NCI-H82 treated with DMSO at 0.1 percent for 48 hours (cell line): ENCODE data around the gene IFT88.
A peak's percentile ranks its signal among the peaks of the same experiment; 100 is the strongest.

Experiments
- DNase-seq: peaks from one replicate; lab custom pipeline; 2025; ENCODE audit not compliant: unreplicated experiment; lab: John Stamatoyannopoulos, UW

IFT88 gene, protein sequence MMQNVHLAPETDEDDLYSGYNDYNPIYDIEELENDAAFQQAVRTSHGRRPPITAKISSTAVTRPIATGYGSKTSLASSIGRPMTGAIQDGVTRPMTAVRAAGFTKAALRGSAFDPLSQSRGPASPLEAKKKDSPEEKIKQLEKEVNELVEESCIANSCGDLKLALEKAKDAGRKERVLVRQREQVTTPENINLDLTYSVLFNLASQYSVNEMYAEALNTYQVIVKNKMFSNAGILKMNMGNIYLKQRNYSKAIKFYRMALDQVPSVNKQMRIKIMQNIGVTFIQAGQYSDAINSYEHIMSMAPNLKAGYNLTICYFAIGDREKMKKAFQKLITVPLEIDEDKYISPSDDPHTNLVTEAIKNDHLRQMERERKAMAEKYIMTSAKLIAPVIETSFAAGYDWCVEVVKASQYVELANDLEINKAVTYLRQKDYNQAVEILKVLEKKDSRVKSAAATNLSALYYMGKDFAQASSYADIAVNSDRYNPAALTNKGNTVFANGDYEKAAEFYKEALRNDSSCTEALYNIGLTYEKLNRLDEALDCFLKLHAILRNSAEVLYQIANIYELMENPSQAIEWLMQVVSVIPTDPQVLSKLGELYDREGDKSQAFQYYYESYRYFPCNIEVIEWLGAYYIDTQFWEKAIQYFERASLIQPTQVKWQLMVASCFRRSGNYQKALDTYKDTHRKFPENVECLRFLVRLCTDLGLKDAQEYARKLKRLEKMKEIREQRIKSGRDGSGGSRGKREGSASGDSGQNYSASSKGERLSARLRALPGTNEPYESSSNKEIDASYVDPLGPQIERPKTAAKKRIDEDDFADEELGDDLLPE

DNA sequence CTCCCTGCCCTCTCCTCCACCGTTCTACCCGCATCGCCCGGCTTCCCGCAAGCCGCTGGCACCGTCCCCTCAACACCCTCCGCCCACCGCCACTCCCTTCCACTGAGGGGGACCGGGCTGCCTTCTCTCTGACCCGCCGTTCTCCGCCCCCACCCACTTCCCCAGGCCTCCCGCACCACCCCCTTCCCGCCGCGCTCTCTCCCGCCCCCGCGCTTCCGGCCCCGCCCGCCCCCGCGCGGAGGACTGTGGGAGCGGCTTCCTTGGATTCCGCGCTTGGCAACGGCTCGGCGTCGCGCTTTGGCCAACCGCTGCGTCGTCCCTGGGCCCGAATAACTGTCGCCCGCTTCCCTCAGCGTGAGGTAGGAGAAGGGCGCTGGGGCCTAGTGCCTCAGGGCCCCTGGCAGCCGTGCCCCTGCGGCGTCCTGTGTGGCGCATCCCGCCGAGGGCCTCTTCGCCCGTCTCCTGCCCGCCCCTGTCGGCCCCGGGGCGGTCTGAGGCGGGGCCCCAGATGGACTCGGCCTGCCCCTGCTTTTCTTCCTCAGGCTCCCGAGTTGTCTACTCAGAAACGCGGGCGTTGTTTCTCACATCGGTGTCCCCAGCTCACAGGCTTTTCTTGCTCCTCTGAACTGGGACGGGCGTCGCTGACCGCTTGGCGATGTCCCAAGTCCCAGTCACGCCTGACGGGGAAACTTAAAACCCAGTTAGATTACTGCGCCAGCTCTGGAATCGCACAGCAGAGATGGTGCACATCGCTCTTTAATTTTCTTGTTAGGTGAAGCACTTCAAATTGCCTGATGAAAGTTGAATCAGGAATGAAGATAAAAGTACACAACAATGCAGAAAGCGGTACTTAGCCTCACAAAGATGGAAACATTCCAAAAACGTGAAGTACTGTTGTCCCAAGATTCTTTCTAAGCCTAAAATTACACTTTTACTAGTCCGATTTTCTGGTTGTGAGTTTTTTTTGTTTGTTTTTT is at the start of gene IFT88:
Gene IFT88 (plus strand): TSS at position 260 of the 977 bp plus-strand sequence. CDS start 7,229 bp downstream, outside the sequence.
- DNase-seq: peak; percentile 95

DNA sequence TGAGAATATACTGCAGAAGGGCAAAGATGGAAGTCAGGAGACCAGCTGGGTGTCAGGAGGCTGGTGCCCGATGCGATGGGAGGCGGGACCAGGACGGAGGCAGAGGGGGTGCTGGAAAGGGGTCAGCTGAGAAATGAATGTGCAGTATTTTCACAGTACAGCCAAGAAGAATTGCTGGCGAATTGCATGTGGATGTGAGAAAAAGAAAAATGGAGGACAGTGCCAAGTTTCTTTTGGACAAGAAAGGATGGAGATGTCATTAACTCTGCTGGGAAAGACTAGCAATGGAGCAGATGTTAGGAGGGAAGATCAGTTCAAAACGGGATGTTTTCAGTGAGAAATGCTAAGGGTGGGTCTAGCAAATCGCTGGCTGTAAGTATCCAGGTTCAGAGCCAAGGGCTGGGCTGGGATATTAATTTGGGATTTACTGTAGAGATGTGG is 48.3 kb upstream of the IFT88 start:
- DNase-seq: no peak

DNA sequence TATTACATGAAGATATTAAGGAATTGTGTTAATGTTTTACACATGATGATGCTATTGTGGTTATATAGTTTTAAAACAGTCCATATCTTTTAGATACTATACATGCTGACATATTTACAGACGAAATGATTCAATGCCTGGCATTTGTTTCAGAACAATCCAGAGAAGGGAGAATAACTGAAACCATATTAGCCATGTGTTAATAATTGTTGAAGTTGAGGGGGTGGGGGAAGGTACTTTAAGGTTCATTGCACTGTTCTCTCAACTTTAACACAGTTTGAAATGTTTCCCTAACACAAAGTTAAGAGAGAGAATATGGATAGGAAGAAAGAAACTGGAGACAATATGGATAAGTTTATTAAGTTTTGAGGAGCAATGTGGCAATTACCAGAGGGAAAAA is 47.1 kb upstream of the IFT88 start:
- no peak for DNase-seq

DNA sequence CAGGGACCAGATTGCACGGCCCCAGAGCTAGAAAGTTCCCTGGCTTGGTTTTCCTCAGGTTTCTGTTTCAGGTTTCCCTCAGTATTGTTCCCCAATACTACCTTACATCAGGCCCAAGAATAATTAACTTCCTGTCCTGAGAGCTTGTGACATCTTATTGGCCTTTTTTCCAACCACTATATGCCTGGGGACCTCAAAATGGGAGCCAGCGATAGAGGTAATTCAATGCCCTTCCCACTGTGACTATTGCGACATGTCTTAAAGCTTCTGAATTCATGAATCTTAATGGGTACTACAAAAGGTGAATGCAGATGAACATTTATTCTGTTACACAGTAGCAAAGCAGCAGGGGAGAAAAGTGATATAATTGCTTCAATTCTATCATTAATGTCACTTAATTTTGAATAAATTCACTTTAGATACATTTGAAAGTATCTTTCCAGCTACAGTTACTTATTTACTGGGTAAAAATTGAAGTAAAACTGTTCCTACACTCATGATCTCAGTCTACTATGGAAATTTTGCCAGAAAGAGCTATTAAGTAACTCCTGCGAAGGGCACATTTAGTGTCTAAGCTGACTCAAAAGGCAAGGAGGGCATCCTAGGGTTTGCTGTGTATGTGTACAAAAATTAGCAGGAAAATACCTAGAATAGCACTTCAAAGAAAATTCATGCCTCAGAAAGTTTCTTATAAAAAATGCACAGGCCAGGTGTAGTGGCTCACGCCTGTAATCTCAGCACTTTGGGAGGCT is 45.4 kb upstream of the IFT88 start:
- DNase-seq: no peak

DNA sequence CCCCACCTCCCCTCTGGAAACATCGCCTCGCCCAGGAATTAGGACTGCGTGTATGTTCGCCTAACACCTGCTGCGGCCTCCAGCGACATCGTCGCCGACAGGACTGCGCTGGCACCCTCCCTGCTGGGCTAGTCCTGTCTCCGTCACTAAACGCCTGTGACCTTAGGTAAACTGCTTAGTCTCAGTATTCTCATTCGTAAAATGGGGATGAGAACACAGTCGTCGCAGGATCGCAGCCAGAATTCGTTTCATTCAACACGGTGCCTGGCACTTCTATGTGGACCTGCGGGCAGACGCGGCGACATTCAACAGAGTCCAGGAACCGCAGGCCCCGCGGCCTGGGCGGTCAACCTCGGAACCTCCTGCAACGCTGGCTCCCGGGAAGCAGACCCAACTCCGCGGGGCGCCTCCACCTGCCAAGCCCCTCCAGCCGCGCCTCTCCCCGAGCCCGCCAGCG is 41.8 kb upstream of the IFT88 start:
- no peak for DNase-seq

DNA sequence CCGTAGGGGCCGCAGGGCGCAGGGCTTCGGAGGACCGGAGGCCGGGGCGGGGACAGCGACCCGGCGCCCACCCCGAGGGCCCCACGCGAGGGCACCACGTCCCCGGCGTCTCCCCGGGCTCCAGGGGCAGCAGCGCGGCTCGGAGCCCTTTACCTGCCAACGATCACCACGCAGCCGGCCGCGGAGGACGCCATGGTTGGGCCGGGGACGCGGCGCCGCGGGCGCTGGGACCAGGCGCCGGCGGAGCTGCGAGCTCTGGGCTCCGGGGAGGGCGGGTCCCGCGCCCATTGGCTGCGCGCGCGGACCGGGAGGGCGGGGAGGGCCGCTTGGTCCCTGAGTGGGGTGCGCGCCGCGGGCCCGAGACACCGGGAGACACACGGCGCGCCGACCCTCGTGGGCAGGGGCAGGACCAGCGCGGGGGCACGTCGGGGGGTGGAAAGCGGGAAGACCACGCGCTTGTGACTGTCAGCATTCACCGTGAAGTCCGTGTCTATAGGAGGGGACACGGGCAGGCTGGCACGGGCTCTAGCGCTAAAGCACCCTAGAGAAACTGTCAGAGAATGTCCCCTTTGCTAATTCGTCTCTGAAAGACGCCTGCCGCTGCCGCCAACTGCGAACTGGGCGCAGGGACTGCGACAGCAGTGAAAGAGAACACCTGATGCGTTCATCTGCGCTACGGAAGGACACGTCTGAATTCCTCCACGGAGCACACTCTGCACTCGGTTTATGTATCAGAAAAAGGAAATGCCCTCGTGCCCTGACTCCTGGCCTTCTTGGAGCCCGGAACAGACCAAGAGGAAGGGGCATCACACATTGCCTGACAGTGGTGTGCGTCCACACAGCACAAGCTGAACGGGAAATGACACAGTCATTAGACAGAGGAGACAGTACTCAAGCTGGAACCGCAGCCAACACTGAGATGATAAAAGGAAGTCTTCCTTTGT is 41.1 kb upstream of the IFT88 start, which contains the start of gene CRYL1:
Gene CRYL1 (minus strand): TSS at position 257 of the 944 bp plus-strand sequence. CDS start 63 bp downstream, at position 194.
- peak; percentile 35 for DNase-seq

DNA sequence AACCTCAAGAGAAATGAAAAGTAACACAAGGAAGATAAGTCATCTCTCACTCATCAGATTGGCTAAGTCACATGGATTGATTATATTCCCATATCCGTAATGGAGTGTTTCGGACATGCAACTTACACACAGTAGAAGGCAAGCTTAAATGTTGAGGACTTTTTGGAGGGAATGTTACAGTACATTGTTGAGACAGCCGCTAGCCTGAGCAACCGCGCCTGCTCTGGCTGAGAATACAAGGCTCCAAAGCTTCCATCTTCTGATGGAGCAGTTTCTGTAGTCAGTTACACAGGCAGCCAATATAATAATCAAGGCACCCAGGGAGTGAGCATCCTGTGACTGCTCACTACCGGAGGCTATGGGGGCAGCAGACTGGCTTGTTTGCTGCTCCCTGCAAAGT is 40.3 kb upstream of the IFT88 start:
- DNase-seq: no peak

DNA sequence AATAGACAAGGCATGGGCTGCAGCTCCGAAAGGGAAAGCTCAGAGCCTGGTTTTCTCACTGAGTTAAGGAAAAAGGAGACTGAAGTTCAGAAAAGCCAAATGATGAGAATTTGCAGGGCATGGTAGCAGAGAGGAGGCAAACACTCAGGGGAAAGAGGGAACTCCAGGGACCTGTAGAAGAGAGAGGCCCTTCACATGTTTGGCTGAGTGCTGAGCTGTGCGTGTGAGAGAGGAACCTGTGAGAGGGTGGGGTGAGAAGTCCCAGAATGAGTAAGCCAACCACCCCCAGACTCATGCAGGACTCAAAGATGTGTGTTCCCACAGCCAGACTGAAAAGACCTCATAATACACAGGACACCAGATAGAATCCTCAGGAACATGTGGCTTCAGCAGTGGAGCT is 38.5 kb upstream of the IFT88 start:
- no peak for DNase-seq

DNA sequence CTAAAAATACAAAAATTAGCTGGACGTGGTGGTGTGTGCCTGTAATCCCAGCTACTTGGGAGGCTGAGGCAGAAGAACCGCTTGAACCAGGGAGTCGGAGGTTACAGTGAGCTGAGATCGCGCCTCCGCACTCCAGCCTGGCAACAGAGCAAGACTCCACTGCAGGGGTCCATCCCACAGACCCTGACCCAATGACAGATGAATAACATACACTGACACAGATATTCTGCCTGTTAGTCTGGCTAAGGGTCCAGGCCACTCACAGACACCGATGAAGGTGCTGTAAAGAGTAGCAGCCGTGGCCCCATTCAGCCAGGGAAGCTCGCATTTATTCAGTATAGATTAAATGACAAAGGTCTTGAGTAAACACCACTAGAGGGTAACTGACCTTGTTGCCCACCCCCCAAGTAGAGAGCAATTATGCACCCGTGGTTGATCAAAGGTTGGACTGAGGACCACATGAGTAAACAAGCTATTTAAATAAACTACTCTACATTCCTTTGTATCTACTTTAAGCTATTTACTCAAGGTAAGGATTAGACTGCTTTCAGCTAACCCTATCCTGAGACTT is 32.8 kb upstream of the IFT88 start:
- no peak for DNase-seq

DNA sequence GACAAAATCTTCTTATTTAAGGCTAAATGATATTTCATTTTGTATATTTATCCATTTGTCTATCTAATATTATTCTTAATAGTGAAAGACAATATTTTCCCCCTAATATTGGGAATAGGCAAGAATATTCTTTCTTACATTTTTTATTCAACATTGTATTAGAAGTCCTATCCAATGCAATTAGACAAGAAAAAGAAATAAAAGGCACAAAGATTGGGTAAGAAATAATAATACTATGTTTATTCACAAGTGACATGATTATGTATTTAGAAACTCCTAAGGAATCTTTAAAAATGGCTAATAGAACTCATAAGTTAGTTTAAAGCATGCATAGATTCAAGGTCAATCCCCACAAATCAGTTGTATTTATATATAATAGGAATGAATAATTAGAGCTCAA is 30.0 kb upstream of the IFT88 start:
- no peak for DNase-seq

DNA sequence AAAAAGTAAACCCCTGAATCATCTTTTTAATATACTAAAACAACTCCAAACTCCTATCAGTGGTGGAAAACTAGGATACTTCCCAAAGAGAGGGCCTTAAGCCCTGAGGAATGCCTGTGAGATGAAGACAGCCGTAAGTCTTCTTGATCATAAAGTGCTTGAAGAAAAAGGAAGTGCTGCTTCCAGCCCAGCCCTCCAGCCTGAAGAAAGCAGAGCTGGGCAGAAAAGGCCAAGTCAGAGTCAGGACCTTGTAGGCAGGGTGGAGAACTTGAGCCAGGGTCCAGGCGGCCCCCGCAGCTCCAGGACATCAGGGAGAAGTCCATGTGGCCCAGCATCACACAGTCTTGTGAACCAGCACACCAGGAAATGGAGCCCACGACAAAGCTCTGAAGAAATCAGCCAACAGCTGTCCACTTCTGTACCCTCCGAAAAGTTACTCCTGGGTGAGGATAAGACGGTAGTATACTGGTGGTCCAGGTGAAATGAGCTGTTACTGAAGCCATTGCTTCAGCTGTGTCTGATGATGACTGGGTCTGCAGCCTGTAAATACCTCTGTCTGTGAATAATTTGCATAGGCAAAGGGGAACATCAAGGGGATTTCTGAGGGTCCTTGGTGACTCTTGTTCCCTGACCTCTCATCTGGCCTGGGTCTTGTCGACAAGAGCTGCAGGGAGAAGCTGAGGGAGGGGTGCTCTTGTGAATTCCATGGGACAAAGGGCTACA is 22.6 kb upstream of the IFT88 start:
- no peak for DNase-seq

DNA sequence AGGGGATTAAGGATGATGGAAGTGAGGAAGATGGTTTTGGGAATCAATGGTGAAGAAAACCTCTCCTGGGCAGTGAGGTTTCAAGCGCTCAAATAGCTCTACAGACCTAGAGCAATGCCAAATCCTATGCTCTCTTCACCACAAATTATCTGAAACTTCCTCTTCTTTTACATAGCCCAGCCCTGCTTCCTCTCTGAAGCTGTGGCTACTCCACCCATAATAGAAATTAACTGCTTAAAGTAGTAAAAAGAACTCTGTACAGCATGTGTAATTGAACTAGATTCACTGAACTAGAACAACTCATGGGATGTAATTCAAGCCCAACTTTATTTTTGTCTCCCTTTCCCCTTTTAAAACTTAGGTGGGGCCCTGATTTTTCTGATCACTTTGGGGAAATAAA is 20.4 kb upstream of the IFT88 start:
- DNase-seq: no peak

DNA sequence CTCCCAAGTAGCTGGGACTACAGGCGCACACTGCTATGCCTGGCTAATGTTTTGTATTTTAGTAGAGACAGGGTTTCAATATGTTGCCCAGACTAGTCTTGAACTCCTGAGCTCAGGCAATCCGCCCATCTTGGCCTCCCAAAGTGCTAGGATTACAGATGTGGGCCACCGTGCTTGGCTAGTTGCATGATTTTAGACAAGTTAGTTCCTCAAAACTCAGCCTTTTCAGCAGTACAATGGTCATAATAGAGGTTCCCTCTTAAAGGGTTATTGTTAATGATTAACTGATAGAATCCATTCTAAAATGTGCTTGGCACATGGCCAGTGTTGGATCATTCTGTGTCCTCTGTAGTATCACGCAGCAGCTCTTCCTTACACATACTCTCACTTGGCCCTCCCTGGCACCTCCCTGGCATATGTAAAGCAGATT is 19.5 kb upstream of the IFT88 start:
- no peak for DNase-seq

DNA sequence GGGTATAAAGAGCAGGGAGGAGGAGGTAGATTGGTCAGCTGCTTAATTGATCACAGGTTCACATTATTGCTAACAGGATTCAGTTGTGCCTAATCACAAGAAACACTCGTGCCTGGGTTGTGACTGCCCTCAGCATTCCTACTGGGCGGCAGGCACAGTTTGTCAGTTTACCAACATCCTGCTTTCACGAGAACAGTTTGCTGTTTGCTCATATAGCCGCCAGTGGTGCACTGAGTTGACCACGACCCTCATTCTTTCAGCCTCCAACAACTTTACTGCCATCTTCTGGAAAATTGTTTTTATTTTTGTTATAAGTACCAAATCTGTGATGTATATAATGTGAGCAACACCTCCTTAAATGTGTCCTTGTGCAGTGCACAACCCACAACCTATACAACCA is 16.2 kb upstream of the IFT88 start:
- DNase-seq: no peak

DNA sequence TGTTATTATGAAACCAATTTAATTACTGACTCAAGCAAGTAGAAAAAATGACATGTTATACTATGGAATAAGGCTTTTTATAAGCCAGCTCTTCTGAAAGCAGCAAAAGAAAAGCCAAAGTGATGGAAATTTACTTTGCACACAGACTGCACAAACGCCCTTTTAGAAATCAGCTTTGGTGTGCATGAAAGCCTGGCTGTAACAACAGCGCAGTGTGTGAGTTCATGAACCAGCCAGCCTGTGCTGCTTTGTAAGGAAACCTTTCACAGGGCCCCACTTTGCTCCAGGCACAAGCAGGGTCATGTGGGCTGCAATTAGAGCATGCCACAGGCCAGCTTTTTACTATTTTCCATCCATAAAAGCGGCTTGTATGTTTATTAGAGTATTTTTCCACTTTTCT is 13.6 kb upstream of the IFT88 start:
- no peak for DNase-seq

DNA sequence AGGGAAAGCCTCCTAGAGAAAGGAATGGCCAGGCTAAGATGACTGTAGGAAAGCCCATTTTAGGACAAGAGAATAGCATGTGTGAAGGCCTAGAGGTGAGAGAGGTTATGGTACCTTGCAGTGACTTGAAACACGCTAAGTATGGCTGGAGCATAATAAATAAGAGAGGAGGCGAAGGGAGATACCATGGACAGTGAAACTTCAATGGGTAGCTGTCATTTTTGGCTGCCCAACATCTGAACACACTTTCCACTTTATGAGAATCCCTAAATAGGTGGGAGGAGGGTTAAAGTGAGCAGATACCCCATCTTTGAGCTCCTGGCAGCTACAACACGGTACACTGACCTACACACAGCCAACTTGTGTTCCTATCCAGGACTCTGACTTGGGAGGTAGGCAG is 8.0 kb upstream of the IFT88 start:
- no peak for DNase-seq

DNA sequence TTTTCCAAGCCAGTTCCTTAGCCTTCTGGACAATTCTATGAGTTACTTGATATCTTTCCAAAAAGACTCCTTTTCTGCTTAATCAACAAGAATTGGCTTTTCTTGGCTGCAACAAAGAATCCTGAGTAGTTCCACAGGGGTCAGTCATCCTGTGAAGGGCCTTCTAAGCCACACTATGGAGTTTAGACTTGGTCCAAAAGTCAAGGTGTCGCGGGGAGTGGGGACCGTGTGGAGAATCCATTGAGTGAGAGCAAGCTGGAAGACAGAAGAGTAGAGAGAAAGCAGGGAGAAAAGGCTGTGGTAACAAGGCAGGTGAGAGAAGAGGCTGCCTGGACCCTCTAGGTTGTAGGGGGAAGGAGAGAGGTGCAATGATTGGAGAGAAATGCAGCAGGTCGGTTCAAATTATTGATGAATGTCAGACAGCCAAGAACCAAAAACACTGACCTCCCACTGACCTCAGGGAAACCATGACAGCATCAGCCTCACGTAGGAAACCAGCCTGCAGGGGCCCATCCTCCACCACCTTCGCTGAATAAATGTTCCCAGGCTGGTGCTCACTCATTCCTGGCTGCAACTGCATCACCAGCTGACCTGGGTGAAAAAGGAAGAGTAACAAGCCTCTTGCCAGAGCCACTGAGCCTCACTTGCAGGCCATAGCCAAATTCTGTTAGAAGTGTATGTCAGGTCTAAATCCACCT is 7.1 kb upstream of the IFT88 start:
- DNase-seq: no peak
